ENCODE data around the gene ADGRG3. TPM values are rescaled to one million over a fixed set of nuclear protein-coding genes. Genes with fewer than 3 reads are reported as not detected.
A peak's percentile ranks its signal among the peaks of the same experiment; 100 is the strongest.

ADGRG3 gene
- total and polyA plus RNA-seq, 2 of the 13 experiments (the other 11 are each of a cell fraction or from before 2014, with no cell fraction given): 2.7 to 11.8 TPM

- TF ChIP-seq ZNF646 (CRISPR knock-in tag; IDR thresholded peaks at IDR 0.05) (no peak), ZMYM2 (CRISPR knock-in tag; IDR thresholded peaks at IDR 0.05) (peak; percentile 28; the same call in 1 of the 2 replicates), SOX6 (IDR thresholded peaks at IDR 0.05) (no peak), SOX6 (CRISPR knock-in tag; IDR thresholded peaks at IDR 0.05) (peak; percentile 32; the same call in 1 of the 2 replicates)
These were observed 8.5 kb downstream of the ADGRG3 start (continued) for GRCh38 chr16:57676553-57677085.

- peak; percentile 70 for FAIRE-seq
- no peaks in the 10 kb centered on the region for H3K36me3 ChIP-seq (replicated peaks in 1 of 2; ENCODE audit: control insufficient read depth in 1 of 2, insufficient read depth in 2 of 2, low read length in 2 of 2)
- intact Hi-C loops (cut with micrococcal nuclease; ENCODE audit: unreplicated experiment): loop anchor here (2.0 kb wide), 1 partner anchor 43 kb away; no protein-coding TSS in a partner anchor
- no TSS peak for BruUV-seq (replicated peaks)
- in situ Hi-C loops (cut with HindIII; ENCODE audit: extremely low pct_ligation_motif_present, low pct_unique_long_range_greater_than_20kb): no loop called here
- WGBS (ENCODE audit: low lambda C conversion rate): 57% methylated on average over 14 of the region's 14 CpGs
- CTCF ChIA-PET (ENCODE audit: low intra/inter-chr PET ratio, low total read pairs): interaction anchor here (0.8 kb wide), 1 partner anchor 28 kb away, joined by 3 read pairs; no protein-coding TSS in a partner anchor
- peak overlapping the region; percentile 25; the same call in 1 of the 2 replicates for H3K4me2 ChIP-seq (ENCODE audit: low read depth, low read length)
- no peak overlapping the region for H2AFZ ChIP-seq (ENCODE audit: low read length)
- H3K27ac ChIP-seq (ENCODE audit: extremely low read length, insufficient read depth, low read length): no peak overlapping the region
- no peaks in the 10 kb centered on the region for H4K20me1 ChIP-seq (ENCODE audit: insufficient read depth, low read length)
- H3K9me3 ChIP-seq (ENCODE audit: low read length): no peaks in the 10 kb centered on the region
- no peaks in the 10 kb centered on the region for H3K79me2 ChIP-seq (ENCODE audit: insufficient read depth, low read length)
- peak; percentile 71 for ATAC-seq
- H3K4me1 ChIP-seq (ENCODE audit: insufficient read depth, low read length): peaks cover 51% of the 10 kb centered on the region
- H3K27me3 ChIP-seq (ENCODE audit: control insufficient read depth in 1 of 2, insufficient read depth in 2 of 2, low read length in 2 of 2): no peaks in the 10 kb centered on the region
- H3K9ac ChIP-seq (ENCODE audit: insufficient read depth, low read depth, low read length): no peak overlapping the region
- POLR2A ChIA-PET: interaction anchor here (0.8 to 2.6 kb wide), 4 partner anchors 10 to 57 kb away, joined by 3 to 12 read pairs (median 4); partner anchors contain the start of genes ADGRG3 and DRC7
- peak; percentile 59 for DNase-seq (ENCODE audit: low spot score)
- H3K4me3 ChIP-seq (replicated peaks in 1 of 3; ENCODE audit: insufficient read depth in 1 of 3, low read depth in 2 of 3, low read length in 3 of 3): no peak overlapping the region
- TF ChIP-seq SAP130 (CRISPR knock-in tag; IDR thresholded peaks at IDR 0.05; ENCODE audit: low read depth): peak; percentile 47
- TF ChIP-seq ZNF282 (IDR thresholded peaks at IDR 0.05; ENCODE audit: partially characterized antibody): no peak
- TF ChIP-seq CCAR2 (optimal IDR thresholded peaks at IDR 0.05; ENCODE audit: low read depth, low read length): no peak
- no peak for TF ChIP-seq GLI4 (CRISPR knock-in tag; IDR thresholded peaks at IDR 0.05; ENCODE audit: borderline replicate concordance)
- no peak for TF ChIP-seq ELF3 (CRISPR knock-in tag; IDR thresholded peaks at IDR 0.05)
- TF ChIP-seq HNF1B (CRISPR knock-in tag; IDR thresholded peaks at IDR 0.05): 0 out of 2 replicates have a peak, but pooled peaks have one; percentile 26
- TF ChIP-seq GPBP1L1 (CRISPR knock-in tag; IDR thresholded peaks at IDR 0.05): no peak
- no peak for TF ChIP-seq KDM5B (CRISPR knock-in tag; IDR thresholded peaks at IDR 0.05; ENCODE audit: borderline replicate concordance)
These were observed 9.7 kb downstream of the ADGRG3 start for GRCh38 chr16:57677622-57678369.

Measured in HepG2 (cell line).